ENCODE results near the gene GPX4. TPM values are rescaled to one million over a fixed set of nuclear protein-coding genes. Genes with fewer than 3 reads are reported as not detected.

GPX4 gene
- total and polyA plus RNA-seq, 9 of the 15 experiments (the other 6 are each of a cell fraction or from before 2014, with no cell fraction given) = 61.4 to 661 (median 349) TPM

DNA sequence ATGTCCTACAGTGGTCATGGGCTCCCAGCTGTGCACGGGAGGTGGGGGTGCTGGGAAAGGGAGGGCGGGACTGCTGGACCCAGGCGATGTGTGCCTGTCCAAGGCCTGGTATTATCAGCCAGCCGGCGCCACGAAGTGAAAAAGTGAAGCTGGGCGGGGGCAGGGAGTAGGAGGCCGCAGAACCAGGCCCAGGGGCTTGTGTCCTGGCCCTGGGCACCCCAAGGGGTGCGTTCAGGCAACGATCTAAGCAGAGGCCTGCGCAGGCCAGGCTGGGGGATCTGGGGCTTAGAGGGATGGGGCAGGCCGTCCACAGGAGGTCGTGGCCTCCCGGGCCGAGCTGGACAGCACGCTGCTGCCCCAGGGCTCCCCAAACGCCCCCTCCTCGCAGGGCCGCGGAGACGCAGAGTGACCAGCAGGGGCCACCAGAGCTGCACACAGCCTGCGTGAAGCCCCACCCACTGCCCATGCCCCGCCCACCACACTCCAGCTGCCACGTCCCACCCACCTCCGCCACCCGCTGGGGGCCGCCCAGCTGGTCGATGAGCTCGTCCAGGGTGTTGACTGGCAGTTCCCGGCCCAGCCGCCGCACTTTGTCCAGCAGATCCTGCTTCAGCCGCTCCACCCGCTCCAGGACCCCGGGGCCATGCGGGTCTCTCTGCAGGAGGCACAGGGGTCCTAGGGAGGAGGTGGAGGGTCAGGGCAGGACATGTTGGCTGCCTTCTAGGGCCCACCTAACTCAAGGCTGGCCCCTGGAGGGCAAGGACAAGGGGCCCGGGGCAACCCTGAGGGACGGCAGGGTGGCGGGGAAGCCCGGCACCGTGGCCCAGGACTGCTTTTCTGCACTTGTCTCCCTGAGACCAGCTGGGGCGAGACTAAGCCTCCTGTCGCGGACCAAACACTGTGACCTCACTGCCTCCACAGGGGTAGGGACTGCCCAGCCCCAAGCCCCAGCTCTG lies 9.5 kb downstream of the GPX4 start:
- peak overlapping the region; percentile 78 for H3K27ac ChIP-seq (ENCODE audit: extremely low read depth, low read depth, low read length)
- H3K4me3 ChIP-seq = no peak overlapping the region
- H3K4me1 ChIP-seq (replicated peaks in 1 of 2; ENCODE audit: control insufficient read depth in 2 of 2, insufficient read depth in 2 of 2, low read length in 2 of 2) = peaks cover 9 to 81% of the 10 kb centered on the region in 2 experiments
- FAIRE-seq (peak; percentile 85), DNase-seq (ENCODE audit: extremely low read depth in 1 of 4, low spot score in 3 of 4) (peak; percentile 96 to 97 (median 96)), ATAC-seq (peak; percentile 89)
- CTCF ChIA-PET (ENCODE audit: low intra/inter-chr PET ratio) = interaction anchor here (0.7 to 3.8 kb wide), 4 partner anchors 81 to 127 kb away, joined by 3 to 21 read pairs (median 14); partner anchors contain the start of gene ATP5F1D
- H3K79me2 ChIP-seq (ENCODE audit: control insufficient read depth, insufficient read depth, low read length) = peaks cover 3% of the 10 kb centered on the region; the same call in 1 of the 3 replicates
- peak overlapping the region; percentile 51 for H3K4me2 ChIP-seq (ENCODE audit: insufficient read depth, low read length)
- intact Hi-C loops (cut with micrococcal nuclease) (loop anchor here (2.0 to 5.0 kb wide), 2 partner anchors 79 to 127 kb away; partner anchors contain the start of gene ATP5F1D), in situ Hi-C loops (cut with MboI) (no loop called here)
- H2AFZ ChIP-seq (ENCODE audit: low read depth, low read length) = peak overlapping the region; percentile 62
- H3K27me3 ChIP-seq (ENCODE audit: control insufficient read depth in 2 of 2, insufficient read depth in 2 of 2, low read length in 2 of 2) = no peaks in the 10 kb centered on the region
- H3K36me3 ChIP-seq (ENCODE audit: control insufficient read depth, insufficient read depth, low read length) = peaks cover 72% of the 10 kb centered on the region; the same call in 2 of the 3 replicates
- no peaks in the 10 kb centered on the region for H3K9me1 ChIP-seq (ENCODE audit: control insufficient read depth, insufficient read depth, low read length)
- no peaks in the 10 kb centered on the region for H3K9me3 ChIP-seq (replicated peaks; ENCODE audit: control insufficient read depth, insufficient read depth, low read depth, low read length)
- POLR2A ChIA-PET = interaction anchor here (0.6 to 2.3 kb wide), 11 partner anchors 10 to 159 kb away, joined by 3 to 14 read pairs (median 4); partner anchors contain the start of genes ATP5F1D, CIRBP and GPX4
- WGBS (ENCODE audit: insufficient coverage, low coverage, missing lambda C conversion rate) = 21% methylated on average over 33 of the region's 44 CpGs
- no peaks in the 10 kb centered on the region for H4K20me1 ChIP-seq (replicated peaks; ENCODE audit: control insufficient read depth, insufficient read depth, low read length)
- BruUV-seq (replicated peaks) = no TSS peak
- peak overlapping the region; percentile 39 to 91; a peak in 3 of 4 replicates for H3K9ac ChIP-seq (ENCODE audit: insufficient read depth in 1 of 2, low read depth in 2 of 2, low read length in 2 of 2)
- TF ChIP-seq NCOA1 (IDR thresholded peaks at IDR 0.05; ENCODE audit: low read depth) (no peak), ZNF778 (CRISPR knock-in tag; IDR thresholded peaks at IDR 0.05) (no peak), CXXC5 (CRISPR knock-in tag; IDR thresholded peaks at IDR 0.05) (peak; percentile 38), BDP1 (IDR thresholded peaks at IDR 0.05; ENCODE audit: insufficient read depth, insufficient read length) (no peak), YY1 (IDR thresholded peaks at IDR 0.05; ENCODE audit: borderline replicate concordance in 1 of 3, control insufficient read depth in 1 of 3, extremely low read depth in 1 of 3, insufficient read depth in 3 of 3, insufficient read length in 1 of 3, insufficient replicate concordance in 2 of 3, low read depth in 1 of 3, low read length in 2 of 3) (peak in 1 of 3 experiments; percentile 26), NFIC (IDR thresholded peaks at IDR 0.05) (peak; percentile 23; the same call in 1 of the 2 replicates), NCOR1 (IDR thresholded peaks at IDR 0.05) (no peak; the same call in 1 of the 2 replicates), ZEB2 (IDR thresholded peaks at IDR 0.05) (no peak)
- TF ChIP-seq, protein P1, sequence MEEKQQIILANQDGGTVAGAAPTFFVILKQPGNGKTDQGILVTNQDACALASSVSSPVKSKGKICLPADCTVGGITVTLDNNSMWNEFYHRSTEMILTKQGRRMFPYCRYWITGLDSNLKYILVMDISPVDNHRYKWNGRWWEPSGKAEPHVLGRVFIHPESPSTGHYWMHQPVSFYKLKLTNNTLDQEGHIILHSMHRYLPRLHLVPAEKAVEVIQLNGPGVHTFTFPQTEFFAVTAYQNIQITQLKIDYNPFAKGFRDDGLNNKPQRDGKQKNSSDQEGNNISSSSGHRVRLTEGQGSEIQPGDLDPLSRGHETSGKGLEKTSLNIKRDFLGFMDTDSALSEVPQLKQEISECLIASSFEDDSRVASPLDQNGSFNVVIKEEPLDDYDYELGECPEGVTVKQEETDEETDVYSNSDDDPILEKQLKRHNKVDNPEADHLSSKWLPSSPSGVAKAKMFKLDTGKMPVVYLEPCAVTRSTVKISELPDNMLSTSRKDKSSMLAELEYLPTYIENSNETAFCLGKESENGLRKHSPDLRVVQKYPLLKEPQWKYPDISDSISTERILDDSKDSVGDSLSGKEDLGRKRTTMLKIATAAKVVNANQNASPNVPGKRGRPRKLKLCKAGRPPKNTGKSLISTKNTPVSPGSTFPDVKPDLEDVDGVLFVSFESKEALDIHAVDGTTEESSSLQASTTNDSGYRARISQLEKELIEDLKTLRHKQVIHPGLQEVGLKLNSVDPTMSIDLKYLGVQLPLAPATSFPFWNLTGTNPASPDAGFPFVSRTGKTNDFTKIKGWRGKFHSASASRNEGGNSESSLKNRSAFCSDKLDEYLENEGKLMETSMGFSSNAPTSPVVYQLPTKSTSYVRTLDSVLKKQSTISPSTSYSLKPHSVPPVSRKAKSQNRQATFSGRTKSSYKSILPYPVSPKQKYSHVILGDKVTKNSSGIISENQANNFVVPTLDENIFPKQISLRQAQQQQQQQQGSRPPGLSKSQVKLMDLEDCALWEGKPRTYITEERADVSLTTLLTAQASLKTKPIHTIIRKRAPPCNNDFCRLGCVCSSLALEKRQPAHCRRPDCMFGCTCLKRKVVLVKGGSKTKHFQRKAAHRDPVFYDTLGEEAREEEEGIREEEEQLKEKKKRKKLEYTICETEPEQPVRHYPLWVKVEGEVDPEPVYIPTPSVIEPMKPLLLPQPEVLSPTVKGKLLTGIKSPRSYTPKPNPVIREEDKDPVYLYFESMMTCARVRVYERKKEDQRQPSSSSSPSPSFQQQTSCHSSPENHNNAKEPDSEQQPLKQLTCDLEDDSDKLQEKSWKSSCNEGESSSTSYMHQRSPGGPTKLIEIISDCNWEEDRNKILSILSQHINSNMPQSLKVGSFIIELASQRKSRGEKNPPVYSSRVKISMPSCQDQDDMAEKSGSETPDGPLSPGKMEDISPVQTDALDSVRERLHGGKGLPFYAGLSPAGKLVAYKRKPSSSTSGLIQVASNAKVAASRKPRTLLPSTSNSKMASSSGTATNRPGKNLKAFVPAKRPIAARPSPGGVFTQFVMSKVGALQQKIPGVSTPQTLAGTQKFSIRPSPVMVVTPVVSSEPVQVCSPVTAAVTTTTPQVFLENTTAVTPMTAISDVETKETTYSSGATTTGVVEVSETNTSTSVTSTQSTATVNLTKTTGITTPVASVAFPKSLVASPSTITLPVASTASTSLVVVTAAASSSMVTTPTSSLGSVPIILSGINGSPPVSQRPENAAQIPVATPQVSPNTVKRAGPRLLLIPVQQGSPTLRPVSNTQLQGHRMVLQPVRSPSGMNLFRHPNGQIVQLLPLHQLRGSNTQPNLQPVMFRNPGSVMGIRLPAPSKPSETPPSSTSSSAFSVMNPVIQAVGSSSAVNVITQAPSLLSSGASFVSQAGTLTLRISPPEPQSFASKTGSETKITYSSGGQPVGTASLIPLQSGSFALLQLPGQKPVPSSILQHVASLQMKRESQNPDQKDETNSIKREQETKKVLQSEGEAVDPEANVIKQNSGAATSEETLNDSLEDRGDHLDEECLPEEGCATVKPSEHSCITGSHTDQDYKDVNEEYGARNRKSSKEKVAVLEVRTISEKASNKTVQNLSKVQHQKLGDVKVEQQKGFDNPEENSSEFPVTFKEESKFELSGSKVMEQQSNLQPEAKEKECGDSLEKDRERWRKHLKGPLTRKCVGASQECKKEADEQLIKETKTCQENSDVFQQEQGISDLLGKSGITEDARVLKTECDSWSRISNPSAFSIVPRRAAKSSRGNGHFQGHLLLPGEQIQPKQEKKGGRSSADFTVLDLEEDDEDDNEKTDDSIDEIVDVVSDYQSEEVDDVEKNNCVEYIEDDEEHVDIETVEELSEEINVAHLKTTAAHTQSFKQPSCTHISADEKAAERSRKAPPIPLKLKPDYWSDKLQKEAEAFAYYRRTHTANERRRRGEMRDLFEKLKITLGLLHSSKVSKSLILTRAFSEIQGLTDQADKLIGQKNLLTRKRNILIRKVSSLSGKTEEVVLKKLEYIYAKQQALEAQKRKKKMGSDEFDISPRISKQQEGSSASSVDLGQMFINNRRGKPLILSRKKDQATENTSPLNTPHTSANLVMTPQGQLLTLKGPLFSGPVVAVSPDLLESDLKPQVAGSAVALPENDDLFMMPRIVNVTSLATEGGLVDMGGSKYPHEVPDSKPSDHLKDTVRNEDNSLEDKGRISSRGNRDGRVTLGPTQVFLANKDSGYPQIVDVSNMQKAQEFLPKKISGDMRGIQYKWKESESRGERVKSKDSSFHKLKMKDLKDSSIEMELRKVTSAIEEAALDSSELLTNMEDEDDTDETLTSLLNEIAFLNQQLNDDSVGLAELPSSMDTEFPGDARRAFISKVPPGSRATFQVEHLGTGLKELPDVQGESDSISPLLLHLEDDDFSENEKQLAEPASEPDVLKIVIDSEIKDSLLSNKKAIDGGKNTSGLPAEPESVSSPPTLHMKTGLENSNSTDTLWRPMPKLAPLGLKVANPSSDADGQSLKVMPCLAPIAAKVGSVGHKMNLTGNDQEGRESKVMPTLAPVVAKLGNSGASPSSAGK (IDR thresholded peaks at IDR 0.05) = no peak
